Neutrophil (primary cell): Measurements from ENCODE around the gene GFM2.

Source experiments
- H3K27ac ChIP-seq: fragments of 200-600 bp; sonication (generic); 2 replicates; pipeline ENCODE4 v1.5.1; 2016; ENCODE audit warnings: mild to moderate bottlenecking, moderate library complexity
- H3K27me3 ChIP-seq: fragments of 200-600 bp; sonication (generic); 2 replicates; pipeline ENCODE4 v1.6.0; 2016; ENCODE audit warnings: mild to moderate bottlenecking
- H3K36me3 ChIP-seq: fragments of 200-600 bp; sonication (generic); 2 replicates; pipeline ENCODE4 v1.5.1; 2017
- H3K4me1 ChIP-seq, 2 experiments: fragments of 200-600 bp in 1 of 2; sonication (generic) in 1 of 2; 1 replicate in 1 of 2; 2 replicates in 1 of 2; pipeline versions ENCODE4 v1.5.1 to v1.6.1; 2013 to 2016; ENCODE audit warnings: low read depth in 1 of 2, low read length in 1 of 2, mild to moderate bottlenecking in 1 of 2, moderate library complexity in 1 of 2; ENCODE audit not compliant: control insufficient read depth in 1 of 2, insufficient read depth in 1 of 2
- H3K4me3 ChIP-seq, 2 experiments: fragments of 200-600 bp in 1 of 2; sonication (generic) in 1 of 2; 1 replicate in 1 of 2; 2 replicates in 1 of 2; pipeline ENCODE4 v1.5.1; 2013 to 2016; ENCODE audit warnings: low read depth in 1 of 2, low read length in 1 of 2, mild to moderate bottlenecking in 1 of 2, moderate library complexity in 1 of 2
- H3K9me3 ChIP-seq: fragments of 200-600 bp; sonication (generic); 2 replicates; pipeline ENCODE4 v1.5.1; 2016
- TF ChIP-seq, protein P1 (sequence below): fragments of 200-600 bp; sonication (generic); IDR thresholded peaks from 2 replicates; pipeline ENCODE4 v1.5.1; 2016; ENCODE audit warnings: antibody characterized with exemption

The GFM2 gene

DNA sequence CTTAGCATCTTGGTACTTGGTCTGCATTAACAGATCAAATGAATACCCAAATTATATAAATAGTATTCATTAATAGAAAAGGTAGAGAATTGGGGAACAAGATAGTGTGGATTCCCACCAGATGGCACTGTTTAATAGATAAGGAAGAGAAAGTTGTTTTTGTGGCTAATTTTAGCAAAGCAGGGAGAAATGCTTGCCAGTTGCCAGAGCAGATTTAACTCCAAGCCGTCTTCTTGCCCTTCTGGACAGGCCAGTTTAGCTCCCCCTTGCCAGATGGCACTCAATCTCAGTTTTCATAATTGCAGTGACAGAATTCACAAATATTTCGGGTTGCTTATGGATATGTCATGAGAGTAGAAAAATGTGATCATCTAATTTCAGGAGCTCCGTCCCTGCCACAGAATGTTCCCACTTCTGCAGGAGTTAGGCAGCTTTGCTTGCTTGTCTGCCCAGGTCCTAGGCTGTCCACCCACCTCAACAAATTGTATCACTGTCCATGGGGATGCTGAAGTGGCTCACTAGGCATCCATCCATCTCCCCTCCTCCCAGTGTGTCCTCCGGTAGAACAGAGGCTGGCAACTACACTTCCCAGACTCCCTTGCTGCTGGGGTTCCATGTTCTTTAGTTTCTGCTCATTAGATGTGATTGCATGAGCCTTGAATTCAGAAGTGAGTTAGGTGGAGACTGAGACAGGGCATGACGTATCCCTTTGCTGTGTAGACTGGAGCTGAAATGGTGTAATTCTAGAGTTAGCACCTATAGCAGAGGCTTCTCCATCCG lies 93.7 kb downstream of the GFM2 start:
- H3K9me3 ChIP-seq: no peaks in the 10 kb centered on the region
- H3K36me3 ChIP-seq: no peaks in the 10 kb centered on the region
- H3K4me1 ChIP-seq: no peaks in the 10 kb centered on the region
- TF ChIP-seq, protein P1, sequence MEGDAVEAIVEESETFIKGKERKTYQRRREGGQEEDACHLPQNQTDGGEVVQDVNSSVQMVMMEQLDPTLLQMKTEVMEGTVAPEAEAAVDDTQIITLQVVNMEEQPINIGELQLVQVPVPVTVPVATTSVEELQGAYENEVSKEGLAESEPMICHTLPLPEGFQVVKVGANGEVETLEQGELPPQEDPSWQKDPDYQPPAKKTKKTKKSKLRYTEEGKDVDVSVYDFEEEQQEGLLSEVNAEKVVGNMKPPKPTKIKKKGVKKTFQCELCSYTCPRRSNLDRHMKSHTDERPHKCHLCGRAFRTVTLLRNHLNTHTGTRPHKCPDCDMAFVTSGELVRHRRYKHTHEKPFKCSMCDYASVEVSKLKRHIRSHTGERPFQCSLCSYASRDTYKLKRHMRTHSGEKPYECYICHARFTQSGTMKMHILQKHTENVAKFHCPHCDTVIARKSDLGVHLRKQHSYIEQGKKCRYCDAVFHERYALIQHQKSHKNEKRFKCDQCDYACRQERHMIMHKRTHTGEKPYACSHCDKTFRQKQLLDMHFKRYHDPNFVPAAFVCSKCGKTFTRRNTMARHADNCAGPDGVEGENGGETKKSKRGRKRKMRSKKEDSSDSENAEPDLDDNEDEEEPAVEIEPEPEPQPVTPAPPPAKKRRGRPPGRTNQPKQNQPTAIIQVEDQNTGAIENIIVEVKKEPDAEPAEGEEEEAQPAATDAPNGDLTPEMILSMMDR: no peak
- H3K4me3 ChIP-seq: no peak overlapping the region
- no peak overlapping the region for H3K27ac ChIP-seq
- no peaks in the 10 kb centered on the region for H3K27me3 ChIP-seq

DNA sequence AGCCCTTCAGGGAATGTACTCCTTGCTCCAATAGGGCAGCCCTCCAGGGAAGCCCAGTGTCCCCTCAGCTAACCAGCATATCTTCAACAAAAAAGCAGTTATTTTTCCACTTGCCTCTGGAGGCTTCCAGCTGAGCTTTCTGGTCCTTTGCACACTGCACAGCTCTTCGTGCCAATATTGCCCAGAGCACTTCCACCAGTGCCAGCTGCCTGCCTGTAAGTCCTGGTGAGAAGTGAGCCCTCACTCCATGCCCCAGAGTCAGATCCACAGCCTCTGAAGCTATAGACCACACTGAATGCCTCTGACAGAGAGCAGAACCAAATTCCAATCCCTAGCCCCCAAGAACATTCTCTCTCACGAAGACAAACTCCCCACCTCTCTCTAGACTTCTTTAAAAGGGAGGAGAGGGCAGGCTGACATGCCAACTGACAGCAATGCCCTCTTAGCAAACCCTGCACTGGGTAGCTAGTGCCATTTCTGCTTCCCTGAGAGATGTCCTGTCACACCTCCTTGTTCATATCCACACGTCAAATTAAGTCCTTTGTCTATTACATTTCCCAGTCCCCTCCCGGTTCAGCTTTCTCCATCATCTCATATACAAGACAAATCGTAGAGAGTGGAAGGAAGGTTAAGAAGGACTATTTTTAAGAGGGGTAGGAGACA lies 94.6 kb downstream of the GFM2 start:
- Histone ChIP-seq H3K27ac (no peak overlapping the region), H3K27me3 (no peaks in the 10 kb centered on the region), H3K36me3 (no peaks in the 10 kb centered on the region), H3K4me1 (no peaks in the 10 kb centered on the region), H3K4me3 (no peak overlapping the region), H3K9me3 (no peaks in the 10 kb centered on the region)
- TF ChIP-seq, protein P1: no peak
